ENCODE results near the gene ZDHHC8.
A peak's percentile ranks its signal among the peaks of the same experiment; 100 is the strongest.

ZDHHC8 gene

DNA sequence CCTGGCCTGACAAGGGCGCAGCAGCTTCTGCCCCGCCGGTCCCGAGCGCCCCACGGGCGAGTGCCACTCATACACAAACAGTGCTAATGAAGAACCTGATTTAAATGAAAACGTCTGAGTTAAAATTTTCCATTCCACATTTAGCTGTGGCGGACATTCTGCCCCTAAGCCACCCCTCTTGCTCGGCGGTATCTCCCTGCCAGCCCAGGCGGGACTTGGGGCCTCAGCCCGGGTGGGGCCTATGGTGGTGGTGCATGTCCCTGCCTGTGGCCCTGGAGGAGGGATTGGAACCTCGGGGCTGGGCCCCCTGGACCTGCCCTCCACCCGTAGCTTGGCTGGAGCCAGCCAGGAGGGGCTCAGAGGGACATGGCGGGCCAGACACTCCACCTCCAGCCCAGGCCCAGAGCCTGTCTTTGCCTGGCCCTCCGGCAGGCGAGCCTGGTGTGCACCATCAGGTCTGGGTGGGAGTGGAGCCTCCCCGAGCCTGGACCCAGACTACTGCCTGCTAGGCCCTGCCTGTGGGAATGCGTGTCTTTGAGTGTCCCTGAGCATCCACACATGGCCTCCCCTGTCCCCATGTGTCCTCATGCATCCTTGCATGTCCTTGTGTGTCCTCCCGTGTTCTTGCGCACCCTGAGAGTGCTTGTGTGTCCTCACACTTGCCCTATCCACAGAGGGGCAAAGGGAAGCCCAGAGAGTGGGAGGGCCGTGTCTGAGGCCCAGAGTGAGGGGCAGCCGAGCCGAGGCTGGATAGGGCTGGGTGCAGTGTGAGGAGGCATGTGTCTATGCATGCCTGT, 4.4 kb downstream of the ZDHHC8 start:
- H3K27me3 Mint-ChIP-seq = no peaks in the 10 kb centered on the region
- peaks cover 6 to 12% of the 10 kb centered on the region in 2 donors for H3K36me3 Mint-ChIP-seq
- ATAC-seq (replicated peaks) = no peak
- H3K27ac Mint-ChIP-seq = peak overlapping the region; percentile 47
- peaks cover 31 to 62% of the 10 kb centered on the region in 2 donors for H3K4me1 Mint-ChIP-seq
- H3K9me3 Mint-ChIP-seq = no peaks in the 10 kb centered on the region
- no peak for DNase-seq
- H3K4me3 Mint-ChIP-seq = peak overlapping the region in 1 of 2 donors; percentile 17

DNA sequence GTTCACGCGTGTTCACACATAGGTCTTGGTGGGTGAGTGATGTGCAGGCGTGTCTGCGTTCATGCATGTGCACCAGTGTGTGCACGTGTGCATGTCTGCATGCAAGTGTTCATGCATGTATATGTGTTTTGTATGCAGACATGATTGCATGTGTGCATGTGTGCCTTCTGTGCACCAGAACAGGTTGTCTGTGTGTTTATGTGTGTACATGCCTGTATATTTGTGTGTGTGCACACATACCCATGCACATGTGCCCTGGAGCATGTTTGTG, 4.9 kb downstream of the ZDHHC8 start:
- Mint-ChIP-seq H3K4me3 (no peak overlapping the region), H3K27me3 (no peaks in the 10 kb centered on the region), H3K4me1 (peaks cover 31 to 62% of the 10 kb centered on the region in 2 donors), H3K27ac (no peak overlapping the region), H3K9me3 (no peaks in the 10 kb centered on the region), H3K36me3 (peaks cover 6 to 12% of the 10 kb centered on the region in 2 donors)
- DNase-seq (no peak), ATAC-seq (replicated peaks) (no peak)

DNA sequence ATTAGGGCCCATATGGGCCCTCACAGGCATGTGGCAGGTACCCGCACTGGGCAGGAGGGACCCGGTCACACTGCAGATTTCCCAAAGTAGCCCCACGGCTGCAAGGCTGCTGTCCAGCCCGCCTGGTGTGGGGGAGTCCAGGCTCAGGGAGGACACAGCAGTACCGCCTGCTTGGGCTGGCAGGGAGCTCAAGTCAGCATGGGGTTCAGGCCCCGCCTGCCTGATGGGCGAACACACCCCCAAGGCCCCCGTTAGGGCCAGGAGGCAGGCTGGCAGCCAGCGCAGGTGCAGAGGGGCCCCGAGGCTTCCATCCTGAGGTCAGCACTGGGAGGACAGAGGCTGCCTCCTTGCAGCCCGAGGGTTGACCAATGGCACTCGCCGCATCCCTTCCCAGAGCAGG, 5.5 kb downstream of the ZDHHC8 start:
- no peaks in the 10 kb centered on the region for H3K9me3 Mint-ChIP-seq
- H3K4me3 Mint-ChIP-seq = no peak overlapping the region
- H3K27ac Mint-ChIP-seq = peak overlapping the region; percentile 68

DNA sequence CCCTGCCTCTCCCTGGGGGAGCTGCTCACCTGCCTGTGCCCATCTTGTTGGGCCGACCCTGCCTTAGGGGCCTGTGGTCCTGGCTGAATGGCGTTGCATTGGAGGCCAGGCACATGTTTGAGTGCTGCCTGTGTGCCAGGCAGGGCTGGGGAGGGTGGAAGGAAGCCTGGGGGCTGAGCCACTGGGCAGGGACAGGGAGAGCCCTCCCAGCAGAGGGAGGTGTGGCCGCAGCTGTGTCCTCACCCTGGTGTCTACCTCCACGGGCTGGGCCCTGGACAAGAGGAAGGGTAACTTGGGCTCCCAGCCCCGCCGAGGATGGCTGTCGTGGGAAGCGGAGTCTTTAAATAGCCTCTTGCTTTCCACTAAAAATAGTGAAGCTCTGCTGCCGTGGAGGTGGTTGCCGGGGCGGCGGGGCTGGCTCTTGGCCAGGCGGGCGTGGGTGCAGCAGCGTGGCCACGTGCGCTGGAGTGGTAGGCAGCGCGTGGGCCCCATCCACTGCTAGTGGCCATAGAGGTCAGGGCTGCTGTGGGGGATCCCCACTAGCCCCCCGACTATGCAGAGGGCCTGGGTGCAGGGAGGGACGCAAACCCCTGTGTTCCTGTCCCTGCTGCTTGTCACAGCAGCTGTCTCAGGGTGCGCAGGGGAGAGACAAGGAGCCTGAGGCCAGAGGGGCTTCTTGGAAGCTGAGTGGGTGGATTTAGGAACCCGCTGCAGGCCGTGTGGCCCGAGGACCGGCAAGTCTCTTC, 6.2 kb downstream of the ZDHHC8 start:
- ATAC-seq (replicated peaks) (peak in 1 of 2 donors; percentile 11), DNase-seq (no peak)
- Mint-ChIP-seq H3K4me3 (peak overlapping the region in 1 of 2 donors; percentile 9), H3K9me3 (no peaks in the 10 kb centered on the region), H3K4me1 (peaks cover 31 to 57% of the 10 kb centered on the region in 2 donors), H3K36me3 (peaks cover 6 to 12% of the 10 kb centered on the region in 2 donors), H3K27me3 (no peaks in the 10 kb centered on the region), H3K27ac (peak overlapping the region; percentile 68)

More for the DNA sequence above, 5.5 kb downstream of the ZDHHC8 start:
- Mint-ChIP-seq H3K4me1 (peaks cover 31 to 62% of the 10 kb centered on the region in 2 donors), H3K27me3 (no peaks in the 10 kb centered on the region), H3K36me3 (peaks cover 6 to 12% of the 10 kb centered on the region in 2 donors)
- no peak for ATAC-seq (replicated peaks)
- no peak for DNase-seq

DNA sequence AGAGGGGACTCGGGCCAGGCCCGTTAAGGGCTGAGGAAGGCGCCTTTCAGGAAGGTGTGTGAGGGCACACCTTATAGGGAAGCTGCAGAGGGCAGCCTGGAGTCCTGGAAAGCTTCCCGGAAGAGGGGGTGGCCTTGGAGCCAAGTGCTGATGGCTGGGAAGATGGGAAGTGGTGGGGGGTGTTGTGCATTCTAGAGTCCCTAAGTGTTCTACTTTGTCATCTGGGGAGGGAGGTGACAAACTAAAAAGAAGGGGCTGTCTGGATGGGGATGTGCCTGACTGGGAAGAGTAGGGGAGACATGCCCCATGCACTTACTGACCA, 6.8 kb downstream of the ZDHHC8 start:
- Mint-ChIP-seq H3K9me3 (no peaks in the 10 kb centered on the region), H3K4me1 (peaks cover 29 to 52% of the 10 kb centered on the region in 2 donors)

DNA sequence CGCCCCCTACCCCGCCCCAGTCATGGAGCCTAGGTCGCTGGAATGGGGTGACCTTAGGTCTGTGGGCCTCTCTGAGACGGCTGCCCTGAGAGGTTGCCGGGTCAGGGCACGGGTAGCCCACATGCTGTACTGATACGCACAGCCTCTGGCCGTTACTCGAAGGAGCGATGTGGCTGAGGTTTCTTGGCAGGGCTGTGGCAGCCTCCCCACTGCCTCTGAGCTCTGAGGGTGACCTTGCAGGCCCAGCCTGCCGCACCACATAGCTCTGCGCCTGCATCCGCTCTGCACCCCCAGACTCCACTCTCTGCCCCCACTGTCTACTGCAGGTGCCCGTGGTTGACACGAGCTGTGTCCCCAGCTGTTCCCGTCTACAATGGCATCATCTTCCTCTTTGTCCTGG, 7.3 kb downstream of the ZDHHC8 start:
- Mint-ChIP-seq H3K4me1 (peaks cover 27 to 47% of the 10 kb centered on the region in 2 donors), H3K36me3 (peaks cover 7 to 21% of the 10 kb centered on the region in 2 donors), H3K4me3 (no peak overlapping the region), H3K27me3 (no peaks in the 10 kb centered on the region), H3K9me3 (no peaks in the 10 kb centered on the region), H3K27ac (no peak overlapping the region)
- DNase-seq (no peak), ATAC-seq (replicated peaks) (no peak)

More for the DNA sequence above, 6.8 kb downstream of the ZDHHC8 start:
- Mint-ChIP-seq H3K36me3 (peaks cover 6 to 16% of the 10 kb centered on the region in 2 donors), H3K27ac (no peak overlapping the region), H3K27me3 (no peaks in the 10 kb centered on the region), H3K4me3 (no peak overlapping the region)
- ATAC-seq (replicated peaks) (no peak), DNase-seq (no peak)

DNA sequence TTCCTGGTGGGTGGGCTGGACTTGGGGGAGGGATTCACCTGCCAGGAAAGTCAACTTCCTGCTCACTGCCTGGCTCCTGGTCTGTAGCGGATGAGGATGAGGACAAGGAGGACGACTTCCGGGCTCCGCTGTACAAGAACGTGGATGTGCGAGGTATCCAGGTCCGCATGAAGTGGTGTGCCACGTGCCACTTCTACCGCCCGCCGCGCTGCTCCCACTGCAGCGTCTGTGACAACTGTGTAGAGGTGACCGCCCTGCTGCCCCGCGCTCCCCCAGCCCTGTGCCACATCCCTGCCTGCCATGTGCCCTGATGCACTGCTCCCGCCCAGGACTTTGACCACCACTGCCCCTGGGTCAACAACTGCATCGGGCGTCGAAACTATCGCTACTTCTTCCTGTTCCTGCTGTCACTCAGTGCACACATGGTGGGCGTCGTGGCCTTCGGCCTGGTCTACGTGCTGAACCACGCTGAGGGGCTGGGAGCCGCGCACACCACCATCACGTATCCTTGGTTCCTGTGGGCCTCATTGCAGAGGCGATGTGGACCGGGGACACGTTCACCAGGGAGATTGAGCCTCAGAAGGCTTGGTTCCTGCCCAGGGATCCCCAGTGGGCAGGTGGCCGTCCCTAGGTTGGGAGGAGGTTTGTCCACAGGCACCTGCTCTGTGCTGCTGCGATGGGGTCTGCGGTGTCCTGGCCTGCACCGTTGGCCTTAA, 7.9 kb downstream of the ZDHHC8 start:
- H3K27ac Mint-ChIP-seq = no peak overlapping the region
- DNase-seq = no peak
- no peaks in the 10 kb centered on the region for H3K9me3 Mint-ChIP-seq
- H3K4me1 Mint-ChIP-seq = peaks cover 23 to 40% of the 10 kb centered on the region in 2 donors
- no peak for ATAC-seq (replicated peaks)
- no peak overlapping the region for H3K4me3 Mint-ChIP-seq
- H3K36me3 Mint-ChIP-seq = peaks cover 8 to 28% of the 10 kb centered on the region in 2 donors
- H3K27me3 Mint-ChIP-seq = no peaks in the 10 kb centered on the region

DNA sequence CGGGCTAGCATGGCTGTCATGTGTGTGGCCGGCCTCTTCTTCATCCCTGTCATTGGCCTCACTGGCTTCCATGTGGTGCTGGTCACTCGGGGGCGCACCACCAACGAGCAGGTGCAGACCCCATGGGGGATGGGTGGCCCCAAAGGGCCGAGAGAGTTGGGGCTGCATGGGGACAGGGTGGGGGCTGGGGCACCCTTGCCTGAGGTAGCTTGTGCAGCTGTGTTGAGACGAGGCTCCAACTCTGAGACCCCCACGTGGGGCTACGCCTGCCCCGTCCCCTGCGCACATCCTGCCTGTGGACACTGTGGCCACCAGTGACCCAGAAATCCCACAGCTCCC, 8.5 kb downstream of the ZDHHC8 start:
- no peaks in the 10 kb centered on the region for H3K9me3 Mint-ChIP-seq
- DNase-seq (no peak), ATAC-seq (replicated peaks) (no peak)
- H3K27ac Mint-ChIP-seq = no peak overlapping the region
- H3K4me1 Mint-ChIP-seq = peaks cover 20 to 35% of the 10 kb centered on the region in 2 donors
- no peak overlapping the region for H3K4me3 Mint-ChIP-seq
- H3K27me3 Mint-ChIP-seq = no peaks in the 10 kb centered on the region
- peaks cover 8 to 28% of the 10 kb centered on the region in 2 donors for H3K36me3 Mint-ChIP-seq

DNA sequence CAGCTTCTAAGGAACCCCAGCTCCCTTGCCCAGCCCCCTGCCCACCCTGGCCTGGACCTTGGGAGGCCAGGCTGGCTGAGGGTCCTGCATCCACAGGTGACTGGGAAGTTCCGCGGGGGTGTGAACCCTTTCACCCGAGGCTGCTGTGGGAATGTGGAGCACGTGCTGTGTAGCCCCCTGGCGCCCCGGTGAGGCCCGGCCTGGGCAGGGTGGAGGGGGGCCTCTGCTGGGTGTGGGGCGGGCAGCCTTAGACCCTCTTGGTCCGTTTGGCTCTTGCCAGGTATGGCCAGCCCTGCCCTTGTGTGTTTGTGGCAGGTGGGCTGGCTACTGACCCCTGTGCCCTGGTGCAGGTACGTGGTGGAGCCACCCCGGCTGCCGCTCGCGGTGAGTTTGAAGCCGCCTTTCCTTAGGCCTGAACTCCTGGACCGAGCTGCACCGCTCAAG, 8.9 kb downstream of the ZDHHC8 start:
- H3K27me3 Mint-ChIP-seq = no peaks in the 10 kb centered on the region

DNA sequence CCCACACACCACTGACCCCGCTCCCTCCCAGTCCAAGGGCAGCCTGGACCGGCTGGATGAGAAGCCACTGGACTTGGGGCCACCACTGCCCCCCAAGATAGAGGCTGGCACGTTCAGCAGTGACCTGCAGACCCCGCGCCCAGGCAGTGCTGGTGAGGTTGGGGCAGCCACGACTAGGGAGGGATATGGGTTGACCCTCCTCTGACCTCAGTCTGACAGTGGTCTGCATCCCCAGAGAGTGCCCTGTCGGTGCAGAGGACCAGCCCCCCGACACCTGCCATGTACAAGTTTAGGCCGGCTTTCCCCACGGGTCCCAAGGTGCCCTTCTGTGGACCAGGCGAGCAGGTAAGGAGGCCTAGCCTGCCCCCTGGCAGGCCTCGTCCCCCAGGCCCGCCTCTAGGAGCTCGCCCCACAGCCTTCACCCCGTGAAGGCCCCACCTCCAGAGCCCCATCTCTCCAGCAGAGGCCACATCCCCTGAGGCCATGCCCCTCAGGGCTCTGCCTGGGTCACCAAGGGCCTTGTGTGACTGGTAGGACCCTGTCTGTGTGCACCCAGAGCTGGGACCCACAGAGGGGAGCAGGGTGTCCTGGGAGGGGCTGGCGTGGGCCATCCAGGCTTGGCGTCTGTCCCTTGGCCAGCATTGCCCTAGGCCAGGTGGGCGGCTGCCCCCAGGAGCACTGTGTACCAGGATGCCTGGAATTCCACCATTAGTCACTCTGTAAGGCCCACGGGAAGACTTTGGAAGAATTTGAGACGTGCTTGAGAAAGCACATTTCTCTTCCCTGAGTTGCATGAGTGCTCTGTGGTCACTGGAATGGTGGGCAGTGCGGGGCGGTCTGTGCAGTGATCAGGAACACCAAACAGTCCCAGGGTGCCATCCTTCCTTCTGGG, 9.8 kb downstream of the ZDHHC8 start:
- H3K27ac Mint-ChIP-seq = no peak overlapping the region
- no peak for DNase-seq
- no peaks in the 10 kb centered on the region for H3K27me3 Mint-ChIP-seq
- no peaks in the 10 kb centered on the region for H3K9me3 Mint-ChIP-seq
- peaks cover 14 to 29% of the 10 kb centered on the region in 2 donors for H3K36me3 Mint-ChIP-seq
- no peak for ATAC-seq (replicated peaks)
- H3K4me3 Mint-ChIP-seq = no peak overlapping the region
- H3K4me1 Mint-ChIP-seq = peaks cover 14 to 25% of the 10 kb centered on the region in 2 donors

More for the DNA sequence above, 8.9 kb downstream of the ZDHHC8 start:
- DNase-seq (no peak), ATAC-seq (replicated peaks) (no peak)
- no peaks in the 10 kb centered on the region for H3K9me3 Mint-ChIP-seq
- peaks cover 10 to 30% of the 10 kb centered on the region in 2 donors for H3K36me3 Mint-ChIP-seq
- H3K4me3 Mint-ChIP-seq = no peak overlapping the region
- H3K27ac Mint-ChIP-seq = no peak overlapping the region
- peaks cover 18 to 30% of the 10 kb centered on the region in 2 donors for H3K4me1 Mint-ChIP-seq

DNA sequence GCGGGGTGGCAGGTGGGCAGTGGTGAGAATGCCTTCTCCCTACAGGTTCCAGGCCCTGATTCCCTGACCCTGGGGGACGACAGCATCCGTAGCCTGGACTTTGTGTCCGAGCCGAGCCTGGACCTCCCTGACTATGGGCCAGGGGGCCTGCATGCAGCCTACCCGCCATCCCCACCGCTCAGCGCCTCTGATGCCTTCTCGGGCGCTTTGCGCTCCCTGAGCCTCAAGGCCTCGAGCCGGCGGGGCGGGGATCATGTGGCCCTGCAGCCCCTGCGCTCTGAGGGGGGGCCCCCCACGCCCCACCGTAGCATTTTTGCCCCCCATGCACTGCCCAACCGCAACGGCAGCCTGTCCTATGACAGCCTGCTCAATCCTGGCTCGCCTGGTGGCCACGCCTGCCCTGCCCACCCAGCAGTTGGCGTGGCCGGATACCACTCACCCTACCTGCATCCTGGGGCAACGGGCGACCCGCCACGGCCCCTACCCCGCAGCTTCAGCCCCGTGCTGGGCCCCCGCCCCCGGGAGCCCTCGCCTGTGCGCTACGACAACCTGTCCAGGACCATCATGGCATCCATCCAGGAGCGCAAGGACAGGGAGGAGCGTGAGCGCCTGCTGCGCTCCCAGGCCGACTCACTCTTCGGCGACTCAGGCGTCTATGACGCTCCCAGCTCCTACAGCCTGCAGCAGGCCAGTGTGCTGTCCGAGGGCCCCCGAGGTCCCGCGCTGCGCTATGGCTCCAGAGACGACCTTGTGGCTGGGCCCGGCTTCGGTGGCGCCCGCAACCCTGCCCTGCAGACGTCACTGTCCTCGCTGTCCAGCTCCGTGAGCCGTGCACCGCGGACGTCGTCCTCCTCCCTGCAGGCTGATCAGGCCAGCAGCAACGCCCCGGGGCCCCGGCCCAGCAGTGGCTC, 11.4 kb downstream of the ZDHHC8 start:
- Mint-ChIP-seq H3K27ac (no peak overlapping the region), H3K9me3 (no peaks in the 10 kb centered on the region), H3K36me3 (peaks cover 14 to 28% of the 10 kb centered on the region in 2 donors), H3K4me1 (peaks cover 11 to 20% of the 10 kb centered on the region in 2 donors), H3K27me3 (no peaks in the 10 kb centered on the region), H3K4me3 (no peak overlapping the region)
- ATAC-seq (replicated peaks) = no peak
- DNase-seq = no peak

DNA sequence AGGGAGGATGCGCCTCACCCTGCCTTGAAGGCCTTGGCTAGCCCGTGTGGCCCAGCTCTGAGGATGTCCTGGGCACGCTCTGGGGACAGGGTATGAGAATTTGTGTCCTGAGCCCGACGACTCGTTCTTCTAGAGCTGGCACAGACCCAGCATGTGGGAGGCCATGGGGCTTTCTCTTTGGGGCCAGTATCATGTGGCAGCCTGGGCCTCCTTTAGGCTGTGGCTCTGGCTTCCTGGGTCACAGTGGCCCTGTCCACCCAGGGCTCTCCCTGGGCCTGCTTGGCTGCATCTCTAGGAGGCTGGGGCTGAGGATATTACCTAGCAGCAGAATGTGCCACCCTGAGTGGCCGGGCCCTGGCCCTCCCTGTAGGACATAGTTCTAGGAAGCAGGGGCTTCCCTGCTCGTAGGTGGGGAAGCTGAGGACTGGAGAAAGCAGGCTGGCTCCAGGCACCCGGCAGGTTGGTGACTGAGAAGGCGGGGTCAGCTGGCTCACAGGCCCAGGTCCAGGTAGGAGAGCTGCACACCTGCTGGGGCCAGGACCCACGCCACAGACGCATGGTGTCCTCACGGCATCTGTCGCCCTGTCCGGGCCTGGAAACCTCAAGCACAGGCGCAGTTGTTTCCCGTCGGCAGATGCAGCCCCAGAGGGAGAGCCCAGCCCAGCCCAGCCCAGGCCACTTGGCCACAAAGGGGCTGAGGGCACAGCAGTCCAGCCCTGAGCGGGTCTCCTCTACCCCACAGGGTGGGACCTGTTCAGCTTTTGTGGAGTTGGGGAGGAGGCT, 12.5 kb downstream of the ZDHHC8 start:
- Mint-ChIP-seq H3K36me3 (peaks cover 14 to 28% of the 10 kb centered on the region in 2 donors), H3K4me1 (peaks cover 5 to 14% of the 10 kb centered on the region in 2 donors), H3K9me3 (no peaks in the 10 kb centered on the region), H3K27me3 (no peaks in the 10 kb centered on the region), H3K27ac (no peak overlapping the region), H3K4me3 (no peak overlapping the region)
- DNase-seq (no peak), ATAC-seq (replicated peaks) (no peak)
